Stimulated activated CD4-positive, alpha-beta T cell treated with anti-CD3 and anti-CD28 coated beads, Interleukin-2, amount 100 ng/mL, for 24 hours (primary cell): Measurements from ENCODE around the gene CPED1.

ENCODE experiments used
- DNase-seq, 2 donors: peaks; one replicate each; pipeline ENCODE4 v3.0.0-alpha.2; 2020

Gene CPED1

DNA sequence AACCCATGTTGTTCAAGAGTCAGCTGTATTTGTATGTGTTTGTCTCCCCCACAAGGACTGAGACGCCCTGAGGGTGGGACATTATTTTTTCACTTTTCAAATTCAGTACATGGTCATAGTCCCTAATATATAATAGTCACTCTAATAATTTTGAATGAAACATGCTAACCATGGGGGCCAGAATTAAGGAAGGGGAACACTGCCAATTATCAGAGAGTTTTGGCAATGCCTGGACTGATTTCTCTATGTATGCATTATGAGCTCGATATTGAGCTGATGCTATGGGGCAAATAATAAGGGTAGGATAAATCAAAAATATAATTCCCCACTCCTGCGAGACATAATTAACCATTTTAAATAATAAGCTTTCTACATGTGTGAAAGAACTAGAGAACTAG lies 87.4 kb downstream of the CPED1 start:
- no peak for DNase-seq

DNA sequence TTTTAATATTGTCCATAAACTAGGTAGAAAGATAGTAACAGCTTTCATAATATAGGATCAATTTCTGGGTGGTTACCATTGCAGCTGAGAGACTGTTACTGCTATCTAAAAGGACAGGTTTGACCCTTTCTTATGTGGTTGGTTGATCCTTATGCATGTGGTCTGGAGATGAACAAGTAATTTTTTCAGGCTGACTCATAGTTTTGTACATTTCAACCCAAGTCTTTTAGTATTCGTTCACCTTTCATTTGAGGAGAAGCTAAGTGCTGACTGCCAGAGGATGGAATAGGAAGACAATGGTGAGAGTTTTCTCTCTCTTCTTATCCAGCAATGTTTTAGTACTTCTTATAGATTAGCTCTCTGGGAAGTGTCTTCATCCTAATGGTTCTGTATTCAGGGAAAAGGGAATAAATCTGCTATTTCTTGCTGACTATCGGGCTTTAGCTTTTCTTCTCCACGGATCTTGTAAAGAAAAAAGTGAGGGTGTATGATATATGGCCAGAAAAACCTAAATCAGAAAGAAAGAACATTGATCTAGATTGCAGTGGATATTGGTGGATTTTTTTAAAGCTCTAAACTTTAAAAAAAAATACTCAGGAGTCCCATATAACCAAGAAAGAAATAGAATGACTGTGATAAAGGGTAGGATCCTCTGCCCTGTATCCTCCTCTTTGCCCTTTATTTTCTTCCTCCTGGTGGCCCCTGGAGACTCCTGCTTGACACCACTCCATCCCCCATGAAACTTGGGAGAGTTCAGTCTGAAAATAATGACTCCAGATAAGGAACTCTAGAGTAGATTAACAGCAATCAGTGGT lies 88.0 kb downstream of the CPED1 start:
- no peak for DNase-seq

DNA sequence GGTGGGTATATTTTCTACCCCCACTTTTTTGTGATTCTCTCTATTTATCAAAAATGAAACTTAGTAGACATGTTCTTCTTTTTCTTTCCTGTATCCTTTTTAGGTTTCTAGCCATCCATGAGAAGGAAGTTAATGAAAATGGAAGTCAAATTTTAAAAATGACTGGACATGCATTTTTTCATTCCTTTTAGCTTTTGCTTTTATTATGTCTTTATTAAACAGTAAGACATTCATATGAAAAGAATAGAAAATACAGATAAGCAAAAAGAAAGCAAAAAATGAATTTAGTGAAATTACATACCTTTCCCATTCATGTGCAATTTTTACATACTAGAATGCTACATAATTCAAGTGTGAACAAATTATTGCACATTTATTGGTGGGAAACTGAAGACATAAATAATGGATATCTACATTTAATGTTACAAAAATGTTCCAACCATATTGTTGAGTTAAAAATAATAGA lies 88.7 kb downstream of the CPED1 start:
- DNase-seq, result no peak

DNA sequence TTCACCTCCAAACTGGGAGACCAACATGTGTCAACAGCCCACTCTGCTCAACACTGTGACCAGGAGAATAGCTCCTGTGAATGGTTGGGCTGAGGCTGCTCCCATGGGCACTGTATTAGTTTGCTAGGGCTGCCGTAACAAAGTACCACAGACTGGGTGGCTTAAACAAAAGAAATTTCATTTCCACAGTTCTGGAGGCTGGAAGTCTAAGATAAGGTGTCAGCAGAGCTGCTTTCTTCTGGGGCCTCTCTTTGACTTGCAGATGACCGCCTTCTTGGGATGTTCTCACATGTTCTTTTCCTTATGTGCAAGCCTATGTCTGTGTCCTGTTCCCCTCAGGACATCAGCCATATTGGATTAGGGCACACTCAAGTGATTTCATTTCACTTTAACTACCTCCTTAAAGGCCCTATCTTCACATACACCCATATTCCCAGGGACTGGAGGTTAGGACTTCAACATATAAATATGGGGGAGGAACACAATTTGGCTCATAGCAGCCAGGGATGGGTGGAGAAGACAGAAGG lies 90.3 kb downstream of the CPED1 start:
- no peak for DNase-seq

DNA sequence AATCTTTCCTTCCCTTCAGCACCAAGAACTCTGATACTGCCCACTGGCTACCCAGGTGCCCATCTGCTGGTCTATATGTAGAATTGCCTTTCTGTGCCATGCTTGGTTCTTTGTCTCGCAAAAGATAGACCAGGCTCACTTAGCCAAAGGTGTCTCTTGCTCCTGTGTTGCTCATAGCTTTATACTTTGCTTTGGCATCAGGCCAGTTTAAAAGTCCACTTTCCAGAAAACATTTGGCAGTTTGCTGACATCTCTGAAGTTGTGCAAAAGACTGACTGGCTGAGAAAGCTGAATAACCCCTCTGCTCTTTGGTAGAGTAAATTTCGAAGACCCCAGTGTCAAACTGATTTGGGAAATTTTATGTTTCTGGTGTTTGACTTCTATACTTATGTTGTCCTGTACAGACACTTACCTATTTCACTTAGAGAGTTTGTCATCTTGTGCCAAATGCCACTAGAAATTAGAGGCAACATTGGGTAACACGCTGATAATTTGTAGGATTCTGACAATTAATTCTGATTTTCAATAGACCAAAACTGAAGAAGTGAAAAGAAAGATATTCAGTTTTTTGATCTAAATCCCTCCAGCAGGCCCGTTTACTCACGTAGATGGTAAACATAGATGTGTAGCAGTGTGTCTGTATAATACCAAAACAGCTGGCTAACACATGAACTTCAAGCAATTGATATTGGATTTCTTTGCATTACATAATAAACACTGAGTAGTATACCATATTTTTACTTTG lies 91.1 kb downstream of the CPED1 start:
- DNase-seq, result no peak

DNA sequence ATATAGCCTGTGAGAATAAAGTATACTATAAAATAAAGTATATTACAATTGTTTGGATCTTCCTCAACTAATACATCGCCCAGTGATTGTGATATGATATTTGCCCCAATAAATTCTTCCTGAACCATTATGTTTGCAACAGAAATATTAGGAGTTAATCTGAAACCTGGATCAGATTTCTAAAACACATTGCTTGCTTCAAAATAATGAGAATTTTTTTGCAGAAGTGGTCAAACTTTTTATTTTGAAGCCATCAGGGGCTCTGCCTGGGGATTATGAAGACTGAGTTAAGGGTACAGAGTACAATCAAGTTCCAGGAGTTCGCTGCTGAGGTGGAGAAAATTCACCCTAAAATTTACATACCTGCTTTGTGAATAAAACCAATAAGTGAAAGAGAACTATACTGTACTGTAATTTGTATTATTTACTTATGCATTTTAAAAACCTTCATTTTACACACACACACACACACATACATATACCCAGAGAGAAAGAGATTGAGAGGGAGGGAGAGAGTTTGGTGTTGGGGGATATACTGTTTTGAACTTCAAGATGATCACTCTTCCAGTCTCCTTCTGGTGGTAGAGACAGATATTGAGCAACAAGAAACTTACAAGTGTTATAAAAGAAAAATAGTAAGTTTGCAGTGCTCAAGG lies 91.9 kb downstream of the CPED1 start:
- DNase-seq, result no peak

DNA sequence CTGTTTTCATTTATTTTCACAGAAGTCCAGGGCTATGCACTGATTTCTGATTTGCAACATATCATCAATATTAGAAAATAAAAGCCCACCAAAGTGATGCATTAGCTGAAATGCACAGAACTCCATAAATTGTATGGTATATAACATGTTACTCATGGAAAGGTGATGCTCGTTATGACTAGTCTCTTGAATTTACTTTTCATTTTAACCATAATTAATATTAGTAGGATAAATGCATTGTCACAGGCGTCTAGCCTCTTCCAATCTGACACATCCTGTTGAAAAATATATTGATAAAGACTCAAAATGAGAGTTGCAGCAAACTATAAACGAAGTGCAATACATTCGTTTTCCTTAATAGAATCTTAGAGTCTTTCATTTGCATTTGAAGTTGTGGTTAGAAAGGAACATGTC lies 92.4 kb downstream of the CPED1 start:
- DNase-seq, result no peak

DNA sequence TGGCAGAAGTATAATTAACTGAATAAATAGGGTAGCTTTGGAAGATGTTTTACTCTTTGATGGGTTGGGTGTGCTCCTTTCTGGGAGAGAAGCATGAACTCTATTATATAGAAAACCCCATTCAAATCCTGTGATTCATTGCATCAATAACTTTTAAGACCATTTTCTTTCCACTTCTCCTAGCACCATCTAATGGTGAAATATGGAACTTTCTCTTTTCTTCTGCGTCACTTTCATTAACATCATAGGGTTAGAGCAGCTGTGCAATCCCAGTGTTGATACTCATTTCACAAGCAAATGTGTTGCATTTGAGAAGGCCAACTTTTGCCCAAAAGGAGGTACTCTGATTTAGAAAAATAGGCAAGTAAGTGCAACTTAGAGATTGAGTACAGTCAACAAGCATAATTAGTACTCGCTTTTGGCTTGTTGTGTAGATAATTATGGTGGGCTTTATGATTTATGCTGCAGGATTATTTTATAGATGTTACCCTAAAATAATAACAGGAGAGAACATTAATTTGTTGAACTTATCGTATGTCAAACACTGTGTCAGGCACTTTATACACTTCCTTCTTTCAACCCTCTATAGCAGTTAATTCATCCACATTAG lies 92.9 kb downstream of the CPED1 start:
- DNase-seq, result no peak

DNA sequence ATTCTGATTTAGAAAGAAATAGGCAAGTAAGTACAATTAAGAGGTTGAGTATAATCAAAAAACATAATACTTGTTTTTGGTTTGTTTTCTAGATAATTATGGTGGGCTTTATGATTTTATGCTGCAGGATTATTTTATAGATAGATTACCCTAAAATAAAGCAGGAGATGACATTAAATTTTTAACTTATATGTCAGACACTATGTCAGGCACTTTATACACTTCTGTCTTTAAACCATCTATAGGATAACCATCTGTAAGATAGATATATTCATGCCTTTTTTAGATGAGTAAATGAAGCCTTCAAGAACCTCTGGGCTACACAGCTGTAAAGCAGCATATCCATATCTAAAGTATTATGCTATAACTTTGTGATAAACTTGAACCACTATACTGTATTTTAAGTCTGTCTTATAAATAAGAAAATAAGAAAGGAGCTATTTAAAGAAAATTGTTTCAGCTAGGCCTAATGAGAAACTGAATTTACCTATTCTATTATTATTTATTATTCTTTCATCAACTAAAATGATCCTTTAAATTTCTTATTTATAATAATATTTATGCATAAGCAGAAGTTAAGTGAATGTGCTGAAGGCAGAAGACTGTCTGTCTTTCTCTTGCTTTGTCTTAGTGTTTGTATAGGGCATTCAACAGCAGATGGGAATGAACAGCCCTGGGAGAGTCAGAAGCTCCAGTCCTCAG lies 94.0 kb downstream of the CPED1 start:
- no peak for DNase-seq

DNA sequence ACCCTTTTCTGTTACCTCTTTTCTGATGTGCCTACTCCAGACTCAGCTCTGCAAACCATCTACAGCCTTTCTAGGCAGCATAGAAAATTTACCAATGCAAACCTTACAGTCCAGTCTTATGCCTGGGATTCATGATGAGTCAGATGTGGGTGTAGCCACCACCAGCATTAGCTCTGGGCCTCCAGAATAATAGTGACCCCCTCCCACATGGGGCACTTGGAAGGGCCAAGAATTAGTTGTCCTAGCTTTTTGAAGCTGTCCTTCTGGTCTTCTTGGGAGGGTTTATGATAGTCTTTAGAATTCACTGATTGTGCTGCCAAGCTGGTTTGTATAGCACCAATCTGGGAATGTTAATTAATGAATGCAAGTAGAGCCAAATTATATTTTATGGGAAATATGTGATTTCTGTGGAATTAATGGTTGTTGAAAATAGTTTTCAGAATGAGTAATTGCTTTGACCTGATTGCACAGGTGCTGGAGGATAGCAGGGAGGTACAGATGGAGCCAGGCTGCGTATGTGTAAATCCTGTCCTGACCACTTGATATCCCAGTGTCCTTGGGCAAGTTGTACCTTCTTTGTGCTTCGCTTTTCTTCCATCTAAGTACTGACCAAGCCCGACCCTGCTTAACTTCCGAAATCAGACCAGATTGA lies 94.8 kb downstream of the CPED1 start:
- DNase-seq, result no peak

DNA sequence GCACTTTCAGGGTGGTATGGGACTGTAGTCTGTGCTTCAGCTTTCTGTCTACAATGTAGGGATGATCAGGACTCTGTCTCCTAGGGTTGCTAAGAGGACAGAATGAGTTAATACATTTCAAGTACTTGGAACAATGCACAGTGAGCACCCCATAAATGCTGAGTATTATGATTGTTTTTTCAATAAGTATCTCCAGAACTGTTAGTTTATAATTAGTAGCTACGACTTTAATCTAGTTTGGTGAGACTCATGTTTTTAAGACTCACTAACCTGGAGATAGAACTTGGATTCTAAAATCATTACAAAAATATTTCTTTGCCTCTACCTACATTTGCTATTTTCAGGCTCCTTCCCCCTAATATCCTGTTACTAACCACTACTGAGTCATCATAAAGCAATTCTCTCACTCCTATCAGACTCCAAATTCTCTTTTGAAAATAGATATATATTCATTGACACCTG lies 95.3 kb downstream of the CPED1 start:
- DNase-seq, result no peak

DNA sequence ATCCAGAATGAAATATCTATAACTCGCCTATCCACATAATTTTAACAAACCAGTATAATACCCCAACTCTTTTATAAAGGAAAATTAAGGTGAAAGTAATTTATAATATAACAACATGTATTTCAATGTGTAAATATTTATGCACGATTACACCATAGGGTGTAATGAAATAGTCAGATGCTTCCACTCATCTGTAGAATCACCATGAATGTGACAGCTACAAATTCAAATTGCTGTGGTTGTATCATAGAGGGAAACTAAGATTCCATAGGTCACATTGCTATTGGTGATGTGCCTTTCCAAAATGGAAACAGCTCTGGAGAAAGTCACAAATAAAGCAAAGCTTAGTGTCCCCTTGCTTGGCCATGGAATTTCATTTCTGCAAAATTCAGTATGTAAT lies 95.7 kb downstream of the CPED1 start:
- DNase-seq, result no peak

DNA sequence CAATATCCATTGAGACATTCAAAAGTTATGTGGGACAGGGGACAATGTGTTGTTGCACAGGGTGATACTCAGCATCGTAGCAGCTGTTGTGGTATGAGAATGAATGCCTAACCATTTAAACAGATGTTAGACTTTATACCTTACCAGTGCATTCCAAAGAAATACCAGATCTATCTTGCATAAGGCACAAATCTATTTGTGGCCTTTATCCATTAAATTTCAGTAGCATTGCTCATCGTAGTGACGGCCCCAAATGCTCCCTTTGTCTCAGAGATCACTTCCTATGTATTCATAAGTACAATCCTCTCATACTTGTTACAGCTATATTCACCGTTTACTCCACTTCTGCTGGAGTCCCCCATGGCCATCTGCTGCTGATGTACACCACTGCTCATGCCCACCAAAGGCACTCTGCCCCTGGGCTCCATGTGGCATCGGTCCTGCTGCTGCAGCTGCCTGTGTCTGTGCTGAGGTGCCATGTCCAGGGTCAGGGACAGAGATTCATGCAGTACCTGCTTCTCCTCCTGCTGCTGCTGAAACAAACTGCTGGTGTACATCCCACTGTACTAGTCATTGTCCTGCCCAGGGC lies 96.3 kb downstream of the CPED1 start:
- no peak for DNase-seq

DNA sequence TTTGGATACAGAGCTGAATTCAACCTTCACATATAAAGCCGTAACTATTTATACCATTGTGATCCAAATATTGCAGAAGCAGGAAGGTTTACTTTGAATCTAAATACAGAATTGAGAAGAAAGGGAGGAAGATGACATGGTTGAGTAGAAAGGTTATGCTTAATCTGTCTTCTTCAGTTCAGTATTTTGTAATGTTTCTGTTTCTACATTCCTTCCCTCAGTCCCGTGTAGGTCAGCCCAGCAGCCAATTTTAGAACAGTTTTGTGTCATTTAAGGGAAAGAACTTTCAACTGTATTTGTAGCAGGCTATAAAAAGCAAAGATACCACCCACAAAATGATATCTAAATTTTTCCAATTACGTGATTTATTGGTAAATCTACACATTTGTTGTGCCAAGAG lies 97.4 kb downstream of the CPED1 start:
- DNase-seq, result no peak

DNA sequence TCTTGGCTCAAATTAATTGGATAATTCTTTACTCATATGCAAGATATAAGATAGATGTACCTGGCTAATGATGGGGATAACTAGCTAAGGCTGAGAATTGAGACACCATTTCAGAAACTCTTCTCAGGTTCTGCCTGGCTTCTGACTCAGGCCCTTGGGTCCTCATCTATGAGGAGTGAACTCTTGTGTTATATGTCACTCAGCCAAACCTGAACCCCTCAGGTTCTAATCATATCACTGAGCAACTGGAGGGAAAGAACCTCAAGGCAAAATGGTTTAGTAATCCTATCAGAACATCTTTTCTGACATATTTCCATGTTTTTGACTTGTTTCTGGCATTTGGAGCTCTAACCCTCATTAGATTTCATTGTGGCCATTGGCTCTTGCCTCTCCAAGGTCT lies 100.4 kb downstream of the CPED1 start:
- DNase-seq, result no peak

DNA sequence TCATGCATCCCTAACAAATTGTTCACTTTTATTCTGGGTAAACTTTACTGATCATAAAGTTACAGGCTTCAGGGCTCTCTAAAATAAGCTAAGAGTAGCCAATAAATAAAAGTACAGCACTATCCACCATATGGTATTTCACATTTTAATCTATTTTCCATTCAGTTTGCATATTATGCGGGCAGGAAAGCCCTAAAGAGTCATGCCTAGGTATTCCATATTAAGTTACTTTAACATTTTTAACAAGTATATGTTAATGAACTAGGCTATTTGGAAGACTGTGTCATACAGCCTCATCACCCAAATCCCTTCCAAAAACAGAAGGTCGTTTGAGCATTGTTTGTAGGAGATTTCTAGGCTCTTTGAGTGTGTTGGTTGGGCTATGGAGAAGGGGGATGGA lies 106.3 kb downstream of the CPED1 start:
- no peak for DNase-seq

DNA sequence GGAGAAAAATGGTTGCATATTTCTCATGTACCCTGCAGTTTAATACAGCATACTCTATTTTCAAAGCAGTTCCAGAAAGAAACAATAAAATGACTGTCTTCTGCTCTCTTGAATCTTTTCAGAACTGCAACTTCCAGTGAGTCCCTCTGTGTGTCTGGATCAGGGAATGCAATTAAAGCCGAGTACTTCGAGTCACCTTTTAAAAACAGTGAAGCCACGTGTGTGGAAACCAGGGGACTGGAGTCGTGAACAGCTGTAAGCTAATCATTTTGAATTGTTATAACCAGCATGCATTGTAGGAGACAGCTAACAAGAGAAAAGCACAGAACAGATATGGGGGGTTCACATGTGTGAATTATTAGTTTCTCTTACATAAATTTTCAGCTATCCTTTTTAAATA lies 109.1 kb downstream of the CPED1 start:
- no peak for DNase-seq

DNA sequence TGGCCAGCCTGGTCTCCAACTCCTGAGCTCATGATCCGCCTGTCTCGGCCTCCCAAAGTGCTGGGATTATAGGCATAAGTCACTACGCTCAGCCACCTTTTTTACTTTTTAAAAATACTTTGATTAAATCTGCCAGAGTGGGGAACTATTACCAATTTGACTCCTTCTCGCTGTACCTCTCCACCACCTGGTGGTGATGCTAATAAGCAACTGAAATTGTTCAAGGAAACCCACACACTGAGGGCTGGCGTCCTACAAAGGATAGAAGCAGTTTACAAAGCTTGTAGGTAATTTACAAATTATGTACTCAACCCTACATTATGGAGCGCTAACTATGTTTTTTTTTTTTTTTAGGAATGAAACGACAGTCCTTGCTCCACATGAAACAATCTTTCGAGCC lies 111.1 kb downstream of the CPED1 start:
- no peak for DNase-seq

DNA sequence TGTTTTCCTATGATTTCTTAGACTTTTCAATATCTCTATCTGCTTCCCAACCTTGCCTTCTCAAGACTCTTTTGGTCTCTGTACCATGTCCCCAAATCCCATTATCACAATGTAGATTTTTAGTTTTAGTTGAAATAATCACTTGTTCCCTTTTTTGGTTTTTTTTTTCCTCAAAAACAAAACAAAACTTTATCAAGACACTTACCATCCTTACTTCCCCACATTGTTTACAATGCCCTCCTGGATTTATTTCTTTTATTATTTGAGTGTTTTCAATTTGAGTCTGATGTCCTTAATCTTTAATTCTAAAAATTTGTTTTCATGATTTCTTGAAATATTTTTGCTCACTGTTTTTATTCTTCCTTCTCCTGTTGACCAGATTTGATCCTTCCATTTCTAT lies 112.6 kb downstream of the CPED1 start:
- DNase-seq, result no peak

DNA sequence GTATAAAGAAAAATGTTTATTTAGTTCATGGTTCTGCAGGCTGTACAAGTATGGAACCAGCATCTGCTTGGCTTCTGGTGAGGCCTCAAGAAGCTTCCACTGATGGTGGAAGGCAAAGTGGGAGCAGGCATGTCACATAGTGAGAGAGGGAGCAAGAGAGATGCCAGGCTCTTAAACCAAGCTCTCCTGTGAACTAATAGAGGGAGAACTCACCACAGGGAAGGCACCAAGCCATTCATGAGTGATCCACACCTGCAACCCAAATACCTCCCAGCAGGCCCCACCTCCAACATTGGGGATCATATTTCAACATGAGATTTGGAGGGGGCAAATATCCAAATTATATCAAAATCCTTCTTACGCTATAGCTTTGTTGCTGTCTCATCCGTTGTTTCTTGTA lies 113.1 kb downstream of the CPED1 start:
- DNase-seq, result no peak

DNA sequence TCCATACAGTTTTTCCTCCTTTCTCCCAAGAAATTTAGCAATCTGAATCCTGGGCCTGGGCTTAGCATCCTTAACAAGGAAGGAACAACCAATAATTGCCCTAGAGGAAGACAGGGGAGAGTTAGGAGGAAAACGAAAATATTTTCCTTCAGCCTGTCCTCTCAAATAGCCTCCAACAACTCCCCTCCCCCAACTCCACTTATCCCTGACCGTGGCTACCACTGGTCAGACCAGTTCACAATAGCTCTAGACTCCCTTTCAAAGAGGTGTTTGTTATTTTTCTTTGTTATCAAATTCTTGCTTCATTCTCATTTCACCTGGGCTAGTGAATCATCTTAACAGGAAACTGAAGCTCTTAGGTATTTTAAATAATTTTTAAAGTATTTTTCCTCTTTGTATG lies 114.1 kb downstream of the CPED1 start:
- no peak for DNase-seq

DNA sequence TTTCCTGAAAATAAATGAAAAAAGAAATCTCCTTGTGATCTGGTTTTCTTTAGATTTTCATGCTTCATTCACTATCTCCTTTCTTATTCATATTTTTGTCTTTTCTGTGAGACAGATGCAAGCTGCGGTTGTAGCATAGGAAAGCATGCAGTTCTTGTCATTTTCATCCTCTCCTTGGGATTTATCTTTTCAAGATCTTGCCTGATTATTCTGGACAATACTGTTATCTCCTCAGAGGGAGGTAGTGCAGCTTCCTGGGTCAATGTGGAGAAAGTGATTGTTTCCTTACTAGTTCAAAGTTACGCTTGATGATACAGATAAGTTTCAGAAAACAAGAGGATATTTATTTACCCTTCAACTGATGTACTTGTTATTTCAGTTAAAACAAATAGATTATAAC lies 114.6 kb downstream of the CPED1 start:
- no peak for DNase-seq
